B cell (primary cell): ENCODE data around the gene CFAP65. TPM values are rescaled to one million over a fixed set of nuclear protein-coding genes. Genes with fewer than 3 reads are reported as not detected.

Experiments used
- ATAC-seq: fragments of 200-7000 bp; cut with Tn5 transposase; one replicate; pipeline ENCODE4 v1.10.0; 2021; ENCODE audit warnings: low read depth, mild to moderate bottlenecking, moderate number of reproducible peaks, moderate library complexity
- CTCF ChIA-PET: fragments of 350-600 bp; sonication (Branson Sonifier 250); formaldehyde crosslinking; loops from one replicate; lab custom pipeline; 2021; ENCODE audit warnings: antibody characterized with exemption, inconsistent platforms; lab: Charles Lee
- POLR2A ChIA-PET: fragments of 350-600 bp; sonication (Branson Sonifier 250); formaldehyde crosslinking; loops from one replicate; lab custom pipeline; 2021; ENCODE audit warnings: antibody characterized with exemption; lab: Charles Lee
- DNase-seq: peaks from one replicate; pipeline ENCODE4 v3.0.0; 2013
- H2AFZ ChIP-seq: 2 replicates; pipeline ENCODE4 v1.6.1; 2012; ENCODE audit warnings: mild to moderate bottlenecking, low read depth, low read length; ENCODE audit not compliant: insufficient read depth, poor library complexity, severe bottlenecking
- H3K27ac ChIP-seq, 2 donors: 1 replicate in 1 of 2; 2 replicates in 1 of 2; pipeline ENCODE4 v1.5.1; 2012 to 2013; ENCODE audit warnings: low read length in 2 of 2, mild to moderate bottlenecking in 2 of 2, moderate library complexity in 1 of 2
- H3K27me3 ChIP-seq, 4 experiments: fragments of 200-600 bp in 1 of 4; sonication (generic) in 1 of 4; replicated peaks in 1 of 4; 1 replicate in 2 of 4; 2 replicates in 2 of 4; pipeline versions ENCODE4 v1.6.1 to v1.7.0; 2013 to 2016; ENCODE audit warnings: low read length in 3 of 4, mild to moderate bottlenecking in 2 of 4, mixed read lengths in 1 of 4, moderate library complexity in 1 of 4; ENCODE audit not compliant: insufficient read depth in 4 of 4, control insufficient read depth in 3 of 4; ENCODE audit errors: control extremely low read depth in 1 of 4
- H3K36me3 ChIP-seq, 2 experiments: replicated peaks in 1 of 2; 1 replicate in 1 of 2; 2 replicates in 1 of 2; pipeline versions ENCODE4 v1.6.1 to v1.7.1; 2013; ENCODE audit warnings: low read length in 1 of 2; ENCODE audit not compliant: insufficient read depth in 2 of 2, control insufficient read depth in 1 of 2; ENCODE audit errors: control extremely low read depth in 1 of 2, extremely low read depth in 1 of 2
- H3K4me1 ChIP-seq, 2 donors: fragments of 200-600 bp in 1 of 2; sonication (generic) in 1 of 2; 1 replicate in 1 of 2; 2 replicates in 1 of 2; pipeline versions ENCODE4 v1.5.1 to v1.6.1; 2013 to 2017; ENCODE audit warnings: low read length in 2 of 2; ENCODE audit not compliant: control insufficient read depth in 2 of 2, insufficient read depth in 2 of 2
- H3K4me2 ChIP-seq: replicated peaks from 2 replicates; pipeline ENCODE3; 2012; ENCODE audit warnings: mild to moderate bottlenecking, low read depth, low read length; ENCODE audit not compliant: poor library complexity, severe bottlenecking
- H3K4me3 ChIP-seq, 5 experiments: fragments of 200-600 bp in 1 of 5; sonication (generic) in 1 of 5; 1 replicate in 3 of 5; 2 replicates in 2 of 5; pipeline versions ENCODE4 v1.5.1 to v1.7.0; 2011 to 2016; ENCODE audit warnings: low read length in 4 of 5, mild to moderate bottlenecking in 4 of 5, low read depth in 2 of 5, control low read depth in 1 of 5, moderate library complexity in 1 of 5; ENCODE audit not compliant: insufficient read depth in 1 of 5; ENCODE audit errors: control extremely low read depth in 1 of 5, extremely low read depth in 1 of 5
- H3K79me2 ChIP-seq: fragments of 200-600 bp; sonication (generic); one replicate; pipeline ENCODE4 v1.6.0; 2016; ENCODE audit warnings: low read length; ENCODE audit not compliant: control insufficient read depth, insufficient read depth
- H3K9ac ChIP-seq: fragments of 200-600 bp; sonication (generic); 2 replicates; pipeline ENCODE4 v1.6.1; 2017; ENCODE audit warnings: mild to moderate bottlenecking, low read length, moderate library complexity
- H3K9me3 ChIP-seq, 3 donors: one replicate each; pipeline versions ENCODE4 v1.6.1 to v1.7.1; 2013; ENCODE audit warnings: low read length in 2 of 3; ENCODE audit not compliant: control insufficient read depth in 2 of 3, insufficient read depth in 1 of 3; ENCODE audit errors: control extremely low read depth in 1 of 3
- H4K20me1 ChIP-seq: 2 replicates; pipeline ENCODE4 v1.6.0; 2012; ENCODE audit warnings: mild to moderate bottlenecking, low read length; ENCODE audit not compliant: insufficient read depth, control insufficient read depth, poor library complexity, severe bottlenecking
- H3K27ac Mint-ChIP-seq: one replicate; pipeline ENCODE4 v1.8.0; 2021; ENCODE audit warnings: mixed read lengths
- H3K27me3 Mint-ChIP-seq: one replicate; pipeline ENCODE4 v1.8.0; 2021; ENCODE audit warnings: mixed read lengths
- H3K4me1 Mint-ChIP-seq: one replicate; pipeline ENCODE4 v1.8.0; 2021; ENCODE audit warnings: mixed read lengths
- H3K4me3 Mint-ChIP-seq: one replicate; pipeline ENCODE4 v1.8.0; 2021; ENCODE audit warnings: mixed read lengths
- H3K9me3 Mint-ChIP-seq: one replicate; pipeline ENCODE4 v1.8.0; 2022; ENCODE audit warnings: mixed read lengths; ENCODE audit not compliant: insufficient read depth
- CTCF ChIP-seq: fragments of 200-600 bp; IDR thresholded peaks from one replicate; pipeline ENCODE4 v1.8.0; 2022; ENCODE audit warnings: antibody characterized with exemption, mild to moderate bottlenecking
- EZH2 ChIP-seq: IDR thresholded peaks from 2 replicates; pipeline ENCODE4 v1.6.1; 2012; ENCODE audit warnings: borderline replicate concordance, low read depth, mild to moderate bottlenecking, moderate library complexity, low read length; ENCODE audit not compliant: insufficient read depth, poor library complexity, severe bottlenecking
- WGBS: methylation state at CpG from one replicate; pipeline ENCODE4 v1.1.5; 2013; ENCODE audit warnings: missing lambda C conversion rate; ENCODE audit not compliant: insufficient coverage; 5-methylcytosine and 5-hydroxymethylcytosine counted together
- intact Hi-C: fragments of 100-400 bp; cut with micrococcal nuclease; formaldehyde crosslinking; loops from one replicate; pipeline ENCODE4 v1.10.0; 2022
- polyA plus RNA-seq: library from polyadenylated mRNA; depleted of rRNA; stranded (reverse); fragments of >200 nt; gene quantifications from 2 replicates; pipeline ENCODE4 v1.2.3, GENCODE V29; 2012
- total RNA-seq, 2 donors: library from RNA; stranded (reverse); fragments of 120-200 nt in 1 of 2; gene quantifications; 1 replicate in 1 of 2; 2 replicates in 1 of 2; pipeline versions ENCODE4 v1.2.3 to v1.2.4, GENCODE V29; 2013 to 2022

CFAP65 gene
- total and polyA plus RNA-seq, 2 donors (not counting 1 experiment from before 2014, with no cell fraction given), result not detected

GRCh38 chr2:218979846-218980734, 61.2 kb downstream of the CFAP65 start:
- H3K27me3 ChIP-seq, result peaks cover 0 to 79% (median 55%) of the 10 kb centered on the region in 4 experiments
- Mint-ChIP-seq H3K4me3 (peak overlapping the region; percentile 85), H3K27ac (peak overlapping the region; percentile 63), H3K27me3 (peaks cover 65% of the 10 kb centered on the region), H3K9me3 (no peaks in the 10 kb centered on the region), H3K4me1 (peaks cover 28% of the 10 kb centered on the region)
- H3K27ac ChIP-seq, result no peak overlapping the region
- TF ChIP-seq CTCF, result peak; percentile 87
- TF ChIP-seq EZH2, result no peak
- DNase-seq (peak; percentile 91), ATAC-seq (peak; percentile 85)
- H4K20me1 ChIP-seq, result no peaks in the 10 kb centered on the region
- 3% methylated on average over 32 of the region's 39 CpGs for WGBS
- CTCF ChIA-PET, result interaction anchor here (0.7 to 3.3 kb wide), 33 partner anchors 10 to 408 kb away, joined by 3 to 55 read pairs (median 4); partner anchors contain the start of gene WNT10A
- intact Hi-C loops, result loop anchor here (5.0 kb wide), 3 partner anchors 83 to 128 kb away; no protein-coding TSS in a partner anchor
- peak overlapping the region in 4 of 5 experiments; percentile 3 to 45 (median 26) for H3K4me3 ChIP-seq
- H2AFZ ChIP-seq, result peak overlapping the region; percentile 74
- H3K9me3 ChIP-seq, result peaks cover 0 to 36% (median 0%) of the 10 kb centered on the region in 3 donors
- POLR2A ChIA-PET, result interaction anchor here (1.0 kb wide), 2 partner anchors 82 to 105 kb away, joined by 3 read pairs; no protein-coding TSS in a partner anchor
- H3K4me1 ChIP-seq, result peaks cover 37 to 51% of the 10 kb centered on the region in 2 donors
- no peaks in the 10 kb centered on the region for H3K36me3 ChIP-seq
- no peaks in the 10 kb centered on the region for H3K79me2 ChIP-seq
- H3K9ac ChIP-seq, result peak overlapping the region; percentile 44
- H3K4me2 ChIP-seq, result peak overlapping the region; percentile 80
